Glomerular visceral epithelial cell (primary cell): ENCODE measurements around the gene CNIH3.
"Not testable (repeated sequence)": the region's sequence is repeated elsewhere in the genome, so short reads cannot be mapped to it uniquely, and the experiment has no call there.

Source experiments
- DNase-seq: peaks from one replicate; pipeline ENCODE4 v3.0.0-alpha.2; 2016; ENCODE audit errors: extremely low spot score

CNIH3 gene

DNA sequence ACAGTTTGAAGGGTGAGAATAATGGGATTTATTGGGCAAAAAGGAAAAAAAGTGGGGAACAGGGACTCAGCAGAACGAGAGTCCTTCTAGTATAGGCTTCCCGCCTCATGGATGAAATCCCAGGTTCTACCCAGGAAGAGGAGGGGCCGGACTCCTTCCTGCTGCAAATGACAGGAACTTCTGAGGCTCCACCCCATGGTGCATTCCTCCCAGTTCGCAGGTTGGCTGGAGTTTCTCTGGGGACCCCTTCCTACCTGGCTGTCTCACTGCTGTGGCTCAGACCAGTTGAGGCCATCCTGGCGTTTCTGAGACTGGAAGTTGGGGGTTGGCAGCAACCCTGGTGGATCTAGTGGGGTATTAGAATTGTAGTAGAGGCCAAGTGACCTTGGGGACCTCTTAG is 27.5 kb downstream of the CNIH3 start:
- no peak for DNase-seq

DNA sequence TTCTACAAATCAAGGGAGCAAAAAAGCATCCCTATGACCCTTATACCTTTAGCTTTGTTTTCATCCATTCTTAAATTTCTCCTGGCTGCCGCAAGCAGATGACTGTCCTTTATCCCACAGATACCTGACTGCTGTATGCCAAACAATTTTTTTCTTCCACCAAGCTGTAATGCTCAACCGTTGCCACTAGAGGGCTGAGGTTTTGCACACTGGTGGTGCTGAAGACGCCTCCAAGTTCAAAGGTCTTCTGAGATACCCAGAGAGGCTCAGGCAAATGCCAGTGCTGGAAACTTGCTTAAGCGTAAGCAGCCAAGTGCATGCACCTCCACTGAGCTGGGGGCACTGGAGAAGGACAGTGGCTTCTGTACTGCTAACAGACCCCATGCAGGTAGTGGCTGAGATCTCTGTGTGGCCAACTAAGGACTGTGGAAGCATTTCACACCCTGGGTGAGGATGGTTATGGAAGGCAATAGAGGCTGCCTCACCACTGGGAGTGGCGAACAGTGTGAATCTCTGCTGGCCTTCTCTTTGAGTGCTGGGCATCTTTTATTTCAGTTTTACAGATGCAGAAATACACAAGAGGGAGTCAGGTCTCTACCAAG is 28.5 kb downstream of the CNIH3 start:
- peak; percentile 67 for DNase-seq

DNA sequence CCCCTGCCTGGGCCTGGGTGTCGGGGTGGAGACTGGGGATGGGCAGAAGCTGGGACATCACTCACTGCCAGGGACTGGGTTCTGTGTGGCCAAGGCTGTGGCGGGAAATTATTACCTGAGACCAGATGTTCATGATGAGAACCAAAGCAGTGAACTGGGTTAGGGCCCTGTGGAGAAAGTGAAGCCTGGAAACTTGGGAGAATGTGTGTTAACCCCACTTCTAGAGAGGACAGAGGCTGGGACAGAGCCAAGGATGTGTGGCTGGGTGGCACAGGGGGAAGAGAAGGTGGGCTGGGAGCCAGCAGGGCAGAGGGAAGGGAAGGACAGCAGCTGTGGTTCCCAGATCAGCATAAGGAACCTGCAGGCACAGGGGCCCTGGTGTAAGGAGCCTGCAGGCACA is 31.3 kb downstream of the CNIH3 start:
- DNase-seq = peak; percentile 38

DNA sequence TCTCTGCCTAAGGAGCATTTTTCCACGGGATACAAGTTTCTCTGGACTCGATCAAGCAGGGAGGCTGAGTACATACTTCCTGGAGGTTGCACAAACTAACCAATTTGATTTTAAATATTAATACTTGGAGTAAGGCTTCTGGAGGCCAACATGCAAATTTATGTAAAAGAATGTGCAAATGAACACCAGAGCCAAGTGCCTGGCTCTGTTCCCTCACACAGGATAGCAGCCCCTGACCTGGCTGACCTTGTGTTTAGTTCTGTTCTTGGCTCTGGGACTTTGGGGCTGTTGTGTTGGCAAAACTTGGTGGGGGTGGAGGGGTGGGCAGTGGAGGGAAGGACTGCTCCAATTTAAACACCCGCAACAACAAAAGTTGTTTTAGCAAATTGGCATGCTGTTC is 34.2 kb downstream of the CNIH3 start:
- DNase-seq = no peak

DNA sequence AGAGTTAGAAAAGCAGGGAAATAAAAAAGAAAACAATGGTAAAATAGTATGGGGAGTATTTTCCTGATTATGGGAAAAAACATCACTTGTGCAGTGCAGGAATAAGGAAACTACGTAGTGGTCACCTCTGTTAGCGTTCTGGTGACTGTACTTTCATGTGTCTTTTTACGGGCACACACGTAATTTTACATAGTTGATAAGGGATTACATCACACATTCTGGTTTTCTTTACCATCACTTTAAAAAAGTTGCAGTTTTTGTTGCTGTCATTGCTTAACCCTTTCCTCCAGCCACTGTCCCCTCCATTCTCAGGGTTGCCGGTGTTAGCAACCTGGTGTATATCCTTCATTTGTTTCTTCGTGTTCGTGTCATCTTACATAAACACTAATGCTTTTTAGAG is 35.1 kb downstream of the CNIH3 start:
- no peak for DNase-seq

DNA sequence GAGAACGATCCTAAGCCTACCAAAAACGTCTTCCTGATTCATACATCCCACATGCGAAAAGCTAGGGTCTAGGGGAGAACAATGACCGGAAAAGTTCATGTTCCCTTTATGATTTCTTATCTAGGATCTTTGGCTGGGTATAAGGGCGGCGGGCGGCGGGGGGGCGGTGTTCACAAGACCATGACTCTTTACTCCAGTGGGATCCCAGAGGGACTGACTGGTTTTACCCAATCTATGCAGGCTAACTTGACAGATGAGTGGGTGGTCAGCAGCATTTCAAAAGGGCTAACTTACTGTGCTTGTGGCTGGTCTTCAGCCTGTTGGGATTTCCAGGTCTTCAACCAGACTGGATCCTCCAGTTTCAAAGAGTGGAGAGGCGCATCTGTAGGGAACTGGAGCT is 40.3 kb downstream of the CNIH3 start:
- DNase-seq = no peak

DNA sequence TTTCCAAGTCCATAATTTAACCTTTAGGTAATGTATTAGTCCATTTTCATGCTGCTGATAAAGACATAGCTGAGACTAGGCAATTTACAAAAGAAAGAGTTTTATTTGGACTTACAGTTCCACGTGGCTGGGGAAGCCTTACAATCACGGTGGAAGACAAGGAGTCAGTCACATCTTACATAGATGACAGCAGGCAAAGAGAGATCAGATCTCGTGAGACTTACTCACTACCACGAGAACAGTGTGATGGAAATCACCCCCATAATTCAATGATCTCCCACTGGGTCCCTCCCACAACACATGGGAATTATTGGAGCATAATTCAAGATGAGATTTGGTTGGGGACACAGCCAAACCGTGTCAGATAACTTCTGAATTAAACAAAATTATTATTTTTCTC is 44.0 kb downstream of the CNIH3 start:
- no peak for DNase-seq

DNA sequence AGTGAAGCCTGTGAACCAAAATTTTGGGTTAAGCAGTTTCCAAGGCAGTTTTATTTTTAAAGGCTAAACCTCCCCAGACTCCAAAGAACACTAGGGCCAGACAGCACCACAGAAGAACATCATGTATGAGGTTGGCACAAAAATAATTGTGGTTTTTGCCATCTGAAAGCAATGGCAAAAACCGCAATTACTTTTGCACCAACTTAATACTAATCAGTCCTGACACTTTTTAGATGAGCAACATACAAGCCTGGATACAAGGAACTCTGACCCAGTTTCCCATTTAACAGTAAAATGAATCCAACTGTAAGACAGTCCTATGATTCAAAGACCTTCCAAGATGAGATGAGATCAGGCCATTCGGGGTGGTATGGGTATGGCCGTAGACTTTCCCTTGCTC is 46.8 kb downstream of the CNIH3 start:
- no peak for DNase-seq

DNA sequence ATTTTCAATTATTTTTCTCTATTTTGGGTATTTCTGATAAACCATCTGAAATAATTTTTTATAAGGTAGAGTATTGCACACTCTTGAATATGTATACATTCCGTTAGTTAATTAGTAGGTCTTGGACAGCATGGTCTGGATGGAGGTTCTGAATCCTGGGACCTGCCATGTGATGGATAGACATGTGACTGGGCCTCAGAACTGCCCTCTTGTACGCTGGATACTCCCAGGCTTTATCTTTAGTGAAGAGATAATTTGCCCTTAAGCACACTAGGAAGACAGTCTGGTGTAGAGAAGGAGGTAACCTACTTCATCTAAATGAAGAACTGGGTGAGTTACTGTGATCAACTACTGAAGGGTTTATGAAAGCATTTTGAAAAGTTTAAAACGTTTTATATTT is 48.9 kb downstream of the CNIH3 start:
- no peak for DNase-seq

DNA sequence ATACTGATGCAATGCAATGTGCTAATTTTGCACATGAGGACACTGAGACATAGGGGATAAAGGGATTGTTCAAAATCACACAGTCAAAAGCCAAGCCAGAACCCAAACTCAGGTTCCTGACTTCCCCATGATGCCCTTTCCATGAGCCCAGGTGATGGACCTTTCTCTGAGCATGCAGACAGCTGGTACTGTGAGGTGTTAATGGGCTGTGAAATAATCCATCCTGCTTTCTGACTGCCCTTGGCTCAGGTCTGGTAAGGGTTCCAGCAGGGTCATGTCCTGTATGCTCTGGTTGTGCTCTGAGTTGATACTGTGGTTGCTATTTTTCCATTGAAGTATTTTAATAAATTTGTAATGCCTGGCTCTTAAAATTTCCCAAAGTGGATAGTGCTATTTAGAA is 50.0 kb downstream of the CNIH3 start:
- no peak for DNase-seq

DNA sequence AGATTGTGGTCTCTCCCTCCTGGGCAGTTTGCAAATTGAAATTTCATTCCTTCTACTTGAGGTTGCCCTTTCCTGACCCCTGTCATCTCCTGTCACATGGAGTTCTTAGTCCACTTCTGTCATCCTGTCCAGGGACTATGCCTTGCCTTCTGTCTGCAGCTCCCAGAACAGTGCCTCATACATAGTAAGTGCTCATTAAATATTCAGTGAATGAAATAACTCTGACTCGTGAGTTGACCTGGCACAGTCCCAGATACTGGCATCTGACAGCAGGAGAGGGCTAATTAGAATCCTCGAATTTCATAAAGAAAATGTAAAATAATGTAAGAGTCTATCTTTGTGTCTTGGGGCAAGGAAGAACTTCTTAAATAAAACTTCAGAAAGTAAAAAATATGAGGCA is 50.8 kb downstream of the CNIH3 start:
- DNase-seq = no peak

DNA sequence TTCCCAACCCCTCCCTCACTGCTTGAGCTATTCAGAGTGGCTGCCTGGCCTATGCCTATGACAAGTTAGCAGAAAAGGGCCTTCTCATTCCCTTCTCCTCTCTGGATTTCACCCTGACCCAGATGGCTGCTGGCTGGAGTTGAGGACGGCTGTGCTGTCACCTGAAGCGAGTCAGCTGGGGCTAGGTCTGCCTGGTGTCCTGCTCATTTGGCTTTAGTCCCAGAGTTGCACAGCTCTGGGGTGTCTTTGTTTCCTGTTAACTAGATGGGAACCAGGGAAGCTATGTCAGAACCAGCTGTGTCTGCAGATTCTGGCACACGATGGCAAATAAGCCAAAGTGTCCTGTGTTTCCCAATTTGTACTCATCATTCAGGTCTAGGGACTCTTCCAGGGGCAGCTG is 52.9 kb downstream of the CNIH3 start:
- DNase-seq = peak; percentile 15

DNA sequence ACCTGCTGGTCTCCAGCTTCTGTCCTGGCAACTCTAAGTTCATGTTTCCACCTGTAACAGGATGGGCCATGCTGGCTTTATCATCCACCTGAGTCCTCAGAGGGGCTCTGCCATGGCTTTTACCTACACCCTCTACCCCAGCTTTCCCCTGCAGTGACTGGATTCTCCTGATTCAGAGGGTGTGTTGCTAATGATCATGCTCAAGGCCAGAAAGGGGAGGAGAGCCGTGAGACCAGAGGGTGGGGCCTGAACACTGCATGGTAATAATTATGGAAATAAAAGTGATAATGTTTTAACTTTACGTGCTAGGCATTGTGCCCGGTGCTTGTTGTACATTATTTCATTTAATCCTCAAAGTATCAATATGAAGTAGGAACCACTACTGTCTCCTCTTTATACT is 53.3 kb downstream of the CNIH3 start:
- DNase-seq = no peak

DNA sequence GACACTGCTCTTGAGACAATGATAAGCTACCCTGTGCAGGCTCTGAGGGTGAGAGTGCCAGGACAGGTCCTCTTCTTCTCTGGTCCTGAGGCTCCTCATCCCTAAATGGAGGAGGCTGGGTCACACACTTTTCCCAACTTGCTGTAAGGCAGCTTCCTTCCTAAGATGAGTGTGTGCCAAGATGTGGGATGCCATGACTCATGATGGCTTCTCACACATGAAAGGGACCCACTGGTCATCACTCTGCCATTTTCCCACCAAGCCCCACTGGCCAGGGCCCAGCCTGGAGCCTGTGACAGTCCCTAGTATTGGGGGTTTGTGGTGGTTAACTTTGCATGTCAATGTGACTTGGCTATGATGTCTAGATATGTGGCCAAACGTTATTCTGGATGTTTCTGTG is 54.4 kb downstream of the CNIH3 start:
- no peak for DNase-seq

DNA sequence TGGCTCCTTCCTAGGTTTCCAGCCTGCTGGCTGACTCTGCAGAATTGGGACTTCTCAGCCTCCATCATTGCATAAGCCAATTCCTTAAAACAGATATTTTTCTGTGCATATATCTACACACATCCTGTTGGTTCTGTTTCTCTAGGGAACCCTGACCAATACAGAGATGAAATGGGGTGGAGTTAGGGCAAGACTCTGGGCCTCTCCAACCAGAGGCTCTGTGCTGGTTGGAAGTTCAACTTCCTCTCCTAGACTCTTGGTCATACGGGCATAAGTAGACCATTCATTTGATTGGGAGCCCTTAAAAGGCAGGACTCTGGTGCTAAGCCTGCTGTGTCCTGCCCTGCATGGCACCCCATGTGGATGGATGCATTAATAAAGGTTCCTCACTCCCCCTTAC is 55.0 kb downstream of the CNIH3 start:
- DNase-seq = no peak

DNA sequence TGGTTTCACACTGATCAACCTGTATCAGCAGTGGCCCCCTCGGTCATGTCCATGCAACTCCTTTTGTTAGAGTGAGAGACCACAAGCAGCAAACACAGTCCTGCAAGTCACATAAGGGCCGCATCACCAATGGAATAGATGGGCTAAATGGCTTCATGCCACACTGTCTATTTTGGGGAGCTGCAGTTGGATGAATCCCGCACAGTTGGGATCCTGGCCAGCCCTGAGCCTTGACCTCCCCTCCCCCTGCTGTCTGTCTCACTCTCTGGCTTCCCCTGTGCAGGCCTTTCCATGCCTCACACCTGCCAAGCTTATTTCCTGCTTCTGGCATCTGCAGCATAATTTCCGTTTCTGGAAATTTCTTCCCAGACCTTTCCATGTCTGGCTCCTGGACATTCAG is 57.0 kb downstream of the CNIH3 start:
- no peak for DNase-seq

DNA sequence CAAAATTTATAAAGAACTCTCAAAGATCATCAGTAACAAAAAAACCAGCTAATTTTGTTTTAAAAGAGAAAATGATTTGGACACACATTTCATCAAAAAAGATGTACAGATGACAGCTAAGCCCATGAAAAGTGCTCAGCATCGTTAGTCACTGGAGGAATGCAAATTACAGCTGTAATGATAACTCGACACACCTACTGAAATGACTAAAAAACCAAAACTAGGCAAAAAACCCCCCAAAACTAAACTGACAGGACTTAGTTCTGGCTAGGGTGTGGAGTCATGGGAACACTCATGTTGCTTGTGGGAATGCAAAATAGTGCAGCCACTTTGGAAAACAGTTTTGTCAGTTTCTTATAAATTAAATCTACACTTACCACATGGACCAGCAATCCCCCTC is 59.5 kb downstream of the CNIH3 start:
- no peak for DNase-seq

DNA sequence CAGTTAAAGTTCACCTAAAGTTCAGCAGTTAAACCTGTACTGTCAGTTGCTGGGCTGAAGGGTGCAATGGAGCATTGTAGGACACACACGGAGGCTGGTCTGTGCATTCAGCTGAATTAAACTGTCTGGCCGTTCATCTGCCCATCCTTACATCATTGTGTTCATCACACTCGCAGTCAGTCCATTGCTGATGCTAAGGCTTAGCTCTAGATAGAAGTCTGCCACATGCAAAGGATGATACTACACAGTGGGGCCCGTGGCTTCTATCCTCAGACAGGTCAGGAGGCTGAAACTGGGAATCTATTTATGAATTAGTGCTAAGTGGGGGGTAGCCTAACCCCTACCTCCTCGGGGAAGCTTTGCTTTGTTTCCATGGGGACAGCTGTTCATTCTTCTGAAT is 60.4 kb downstream of the CNIH3 start:
- DNase-seq = peak; percentile 10

DNA sequence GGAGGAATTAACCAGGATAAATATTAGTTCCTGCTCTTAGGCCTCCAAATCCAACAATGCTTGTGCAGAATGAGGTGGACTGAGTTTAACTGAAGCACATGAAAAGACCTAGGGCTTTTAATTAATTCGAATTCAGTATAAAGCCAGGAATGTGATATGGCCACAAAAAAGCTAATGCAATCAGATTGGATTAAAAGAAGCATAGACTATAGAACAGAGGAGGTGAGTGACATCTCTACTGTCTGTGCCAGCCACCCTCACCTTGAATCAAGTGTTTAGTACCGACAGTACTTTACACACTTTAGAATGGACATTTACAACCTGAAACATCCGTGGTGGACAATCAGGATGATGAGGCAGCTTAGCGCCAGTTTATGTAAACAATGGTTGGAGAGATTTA is 62.1 kb downstream of the CNIH3 start:
- DNase-seq = no peak

DNA sequence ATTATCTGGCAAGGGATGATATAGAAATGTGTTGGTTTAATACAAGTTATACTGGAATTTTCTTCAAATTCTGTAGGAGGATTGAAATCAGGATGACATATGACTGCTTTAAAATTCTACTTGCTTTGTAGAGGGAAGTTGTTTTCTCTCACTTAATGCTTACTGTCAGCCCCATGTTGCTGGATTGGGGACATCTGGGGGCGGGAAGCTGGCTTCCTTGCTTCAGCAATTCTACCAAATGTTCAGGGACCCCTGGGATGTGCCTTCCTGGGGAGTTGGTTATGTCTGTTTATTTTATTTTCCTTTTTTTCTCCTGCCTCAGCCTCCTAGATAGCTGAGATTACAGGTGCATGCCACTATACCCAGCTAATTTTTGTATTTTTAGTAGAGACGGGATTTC is 63.5 kb downstream of the CNIH3 start:
- DNase-seq = no peak

DNA sequence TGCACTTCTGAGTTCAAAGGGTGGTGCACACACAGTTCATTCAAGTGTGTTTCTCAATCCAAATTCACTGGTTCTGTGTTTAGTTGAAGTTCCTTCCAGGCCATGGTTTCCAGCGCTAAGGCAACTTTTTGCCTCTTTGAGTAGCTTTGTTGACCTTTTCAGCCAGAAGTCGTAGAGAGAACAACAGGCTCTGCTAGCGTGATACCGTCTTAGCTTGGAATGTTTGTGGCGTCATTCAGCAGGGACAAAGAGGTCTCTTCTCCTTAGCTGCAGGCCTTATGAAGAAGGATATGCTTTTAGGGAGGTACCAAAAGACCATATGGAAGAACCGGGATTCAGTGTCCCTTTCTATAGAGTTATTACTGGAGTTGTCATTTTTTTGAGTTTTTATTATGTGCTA is 65.7 kb downstream of the CNIH3 start:
- no peak for DNase-seq

DNA sequence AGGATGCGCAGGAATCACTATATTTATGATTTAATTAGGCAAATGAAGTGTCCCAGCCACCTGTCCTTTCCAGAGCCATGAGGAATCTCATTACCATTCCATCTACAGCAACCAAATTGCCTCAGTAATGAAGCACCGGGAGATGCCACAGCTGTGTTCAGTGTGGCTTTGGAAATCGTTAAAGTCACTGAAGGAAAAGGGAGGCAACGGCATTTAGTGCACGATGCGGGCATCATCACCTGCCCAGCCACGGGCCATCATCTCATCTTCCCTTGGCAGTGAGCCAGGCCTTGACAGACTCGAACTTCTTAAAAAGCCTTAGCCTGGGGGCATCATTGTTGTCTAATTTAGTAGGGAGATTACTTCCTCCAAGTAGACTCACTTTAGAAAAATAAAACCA is 67.8 kb downstream of the CNIH3 start:
- DNase-seq = no peak

DNA sequence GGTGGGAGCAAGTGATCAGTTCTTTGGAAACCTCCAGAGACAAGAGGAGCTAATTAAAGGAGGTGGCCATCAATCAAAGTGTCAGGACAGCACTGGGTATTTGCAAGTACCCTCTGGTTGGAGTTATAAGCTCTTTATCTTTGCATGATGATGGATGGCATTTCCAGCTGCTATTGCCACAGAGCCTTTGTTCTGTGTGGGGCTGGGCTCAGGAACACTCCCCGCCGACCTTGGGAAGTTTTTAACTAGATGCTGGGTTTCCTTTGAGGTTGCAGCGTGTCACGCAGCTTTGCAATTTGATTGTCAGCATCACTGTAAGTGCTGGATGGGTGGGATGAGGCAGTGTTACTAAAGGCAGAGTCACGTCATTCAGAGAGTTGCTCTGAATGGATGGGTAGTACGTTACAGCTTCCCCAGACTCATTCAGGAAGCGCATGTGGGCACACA is 68.9 kb downstream of the CNIH3 start:
- no peak for DNase-seq

DNA sequence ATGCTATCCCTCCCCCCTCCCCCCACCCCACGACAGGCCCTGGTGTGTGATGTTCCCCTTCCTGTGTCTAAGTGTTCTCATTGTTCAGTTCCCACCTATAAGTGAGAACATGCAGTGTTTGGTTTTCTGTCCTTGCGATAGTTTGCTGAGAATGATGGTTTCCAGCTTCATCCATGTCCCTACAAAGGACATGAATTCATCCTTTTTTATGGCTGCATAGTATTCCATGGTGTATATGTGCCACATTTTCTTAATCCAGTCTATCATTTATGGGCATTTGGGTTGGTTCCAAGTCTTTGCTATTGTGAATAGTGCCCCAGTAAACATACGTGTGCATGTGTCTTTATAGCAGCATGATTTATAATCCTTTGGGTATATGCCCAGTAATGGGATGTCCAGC is 70.0 kb downstream of the CNIH3 start:
- DNase-seq = not testable (repeated sequence)

DNA sequence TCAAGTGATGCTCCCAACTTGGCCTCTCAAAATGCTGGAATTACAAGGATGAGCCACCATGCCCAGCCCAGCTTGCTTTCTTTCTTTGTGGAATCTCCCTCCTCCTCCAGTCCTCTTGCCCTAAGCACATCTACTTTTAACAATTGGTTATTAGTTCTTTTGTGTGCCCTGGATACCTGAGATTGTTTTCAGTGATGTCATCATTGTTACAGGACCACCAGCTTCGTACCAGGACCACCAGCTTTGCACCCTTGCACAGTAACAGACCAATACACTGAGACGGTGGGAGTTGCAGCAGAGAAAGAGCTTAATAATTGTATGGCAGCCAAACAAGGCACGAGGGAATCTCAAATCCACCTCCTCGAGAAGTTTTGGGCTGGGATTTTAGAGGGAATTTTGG is 71.3 kb downstream of the CNIH3 start:
- no peak for DNase-seq
